NB4 (cell line): ENCODE measurements around the gene NOP14.
"Not testable (repeated sequence)": the region's sequence is repeated elsewhere in the genome, so short reads cannot be mapped to it uniquely, and the experiment has no call there.

Experiments used
- DNase-seq: peaks from one replicate; pipeline ENCODE4 v3.0.0; 2010; ENCODE audit warnings: low read depth
- H3K4me3 ChIP-seq: one replicate; pipeline ENCODE4 v1.5.1; 2011; ENCODE audit warnings: mild to moderate bottlenecking, low read depth, low read length, moderate library complexity
- MYC ChIP-seq: IDR thresholded peaks from 2 replicates; pipeline ENCODE4 v1.6.1; 2011; ENCODE audit warnings: low read depth, low read length
- POLR2A ChIP-seq: IDR thresholded peaks from 2 replicates; pipeline ENCODE4 v1.6.1; 2011; ENCODE audit warnings: mild to moderate bottlenecking; ENCODE audit not compliant: insufficient read length; ENCODE audit errors: extremely low read depth
- TF ChIP-seq, protein P1 (sequence below): IDR thresholded peaks from one replicate; pipeline ENCODE4 v1.5.1; 2012; ENCODE audit warnings: low read depth, low read length
- TF ChIP-seq, protein P2 (sequence below): IDR thresholded peaks from 2 replicates; pipeline ENCODE4 v1.6.1; 2011; ENCODE audit warnings: low read depth, low read length

NOP14 gene

DNA sequence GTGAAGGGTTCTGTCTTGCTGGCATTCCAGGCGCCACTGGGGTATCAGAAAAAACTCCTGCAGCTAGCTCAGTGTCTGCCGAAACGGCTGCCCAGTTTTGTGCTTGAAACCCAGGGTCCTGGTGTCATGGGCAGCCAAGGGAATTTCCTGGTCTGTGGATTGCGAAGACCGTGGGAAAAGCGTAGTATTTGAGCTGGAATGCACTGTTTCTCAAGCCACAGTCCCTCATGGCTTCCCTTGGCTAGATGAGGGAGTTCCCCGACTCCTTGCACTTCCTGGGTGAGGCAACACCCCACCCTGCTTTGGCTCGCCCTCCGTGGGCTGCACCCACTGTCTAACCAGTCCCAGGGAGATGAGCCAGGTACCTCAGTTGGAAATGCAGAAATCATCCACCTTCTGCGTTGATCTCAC is 40.1 kb downstream of the NOP14 start:
- DNase-seq = no peak
- no peak for TF ChIP-seq MYC
- TF ChIP-seq POLR2A = no peak
- TF ChIP-seq, protein P1, sequence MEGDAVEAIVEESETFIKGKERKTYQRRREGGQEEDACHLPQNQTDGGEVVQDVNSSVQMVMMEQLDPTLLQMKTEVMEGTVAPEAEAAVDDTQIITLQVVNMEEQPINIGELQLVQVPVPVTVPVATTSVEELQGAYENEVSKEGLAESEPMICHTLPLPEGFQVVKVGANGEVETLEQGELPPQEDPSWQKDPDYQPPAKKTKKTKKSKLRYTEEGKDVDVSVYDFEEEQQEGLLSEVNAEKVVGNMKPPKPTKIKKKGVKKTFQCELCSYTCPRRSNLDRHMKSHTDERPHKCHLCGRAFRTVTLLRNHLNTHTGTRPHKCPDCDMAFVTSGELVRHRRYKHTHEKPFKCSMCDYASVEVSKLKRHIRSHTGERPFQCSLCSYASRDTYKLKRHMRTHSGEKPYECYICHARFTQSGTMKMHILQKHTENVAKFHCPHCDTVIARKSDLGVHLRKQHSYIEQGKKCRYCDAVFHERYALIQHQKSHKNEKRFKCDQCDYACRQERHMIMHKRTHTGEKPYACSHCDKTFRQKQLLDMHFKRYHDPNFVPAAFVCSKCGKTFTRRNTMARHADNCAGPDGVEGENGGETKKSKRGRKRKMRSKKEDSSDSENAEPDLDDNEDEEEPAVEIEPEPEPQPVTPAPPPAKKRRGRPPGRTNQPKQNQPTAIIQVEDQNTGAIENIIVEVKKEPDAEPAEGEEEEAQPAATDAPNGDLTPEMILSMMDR = no peak
- TF ChIP-seq, protein P2, sequence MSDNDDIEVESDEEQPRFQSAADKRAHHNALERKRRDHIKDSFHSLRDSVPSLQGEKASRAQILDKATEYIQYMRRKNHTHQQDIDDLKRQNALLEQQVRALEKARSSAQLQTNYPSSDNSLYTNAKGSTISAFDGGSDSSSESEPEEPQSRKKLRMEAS = no peak
- H3K4me3 ChIP-seq = no peak overlapping the region

DNA sequence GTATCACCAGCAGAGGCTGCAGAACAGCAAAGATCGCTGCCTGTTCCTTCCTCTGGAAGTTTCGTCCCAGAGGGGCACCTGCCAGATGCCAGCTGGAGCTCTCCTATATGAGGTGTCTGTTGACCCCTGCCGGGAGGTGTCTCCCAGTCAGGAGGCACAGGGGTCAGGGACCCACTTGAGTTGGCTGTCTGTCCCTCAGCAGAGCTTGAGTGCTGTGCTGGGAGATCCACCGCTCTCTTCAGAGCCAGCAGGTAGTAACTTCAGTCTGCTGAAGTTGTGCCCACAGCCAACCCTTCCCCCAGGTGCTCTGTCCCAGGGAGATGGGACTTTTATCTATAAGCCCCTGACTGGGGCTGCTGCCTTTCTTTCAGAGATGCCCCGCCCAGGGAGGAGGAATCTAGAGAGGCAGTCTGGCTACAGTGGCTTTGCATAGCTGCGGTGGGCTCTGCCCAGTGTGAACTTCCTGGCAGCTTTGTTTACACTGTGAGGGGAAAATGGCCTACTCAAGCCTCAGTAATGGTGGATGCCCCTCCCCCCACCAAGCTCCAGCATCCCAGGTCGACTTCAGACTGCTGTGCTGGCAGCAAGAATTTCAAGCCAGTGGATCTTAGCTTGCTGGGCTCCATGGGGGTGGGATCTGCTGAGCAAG is 40.6 kb downstream of the NOP14 start:
- not testable (repeated sequence) for DNase-seq, H3K4me3 ChIP-seq

DNA sequence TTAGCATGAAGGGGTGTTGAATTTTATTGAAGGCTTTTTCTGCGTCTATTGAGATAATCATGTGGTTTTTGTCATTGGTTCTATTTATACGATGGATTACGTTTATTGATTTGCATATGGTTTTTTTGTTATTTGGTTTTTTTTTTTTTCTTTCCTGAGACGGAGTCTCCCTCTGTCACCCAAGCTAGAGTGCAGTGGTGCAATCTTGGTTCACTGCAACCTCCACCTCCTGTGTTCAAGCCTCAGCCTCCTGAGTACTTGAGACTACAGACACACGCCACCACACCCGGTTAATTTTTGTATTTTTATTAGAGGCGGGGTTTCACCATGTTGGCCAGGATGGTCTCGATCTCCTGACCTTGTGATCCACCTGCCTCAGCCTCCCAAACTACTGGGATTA is 44.5 kb downstream of the NOP14 start:
- not testable (repeated sequence) for H3K4me3 ChIP-seq, DNase-seq

DNA sequence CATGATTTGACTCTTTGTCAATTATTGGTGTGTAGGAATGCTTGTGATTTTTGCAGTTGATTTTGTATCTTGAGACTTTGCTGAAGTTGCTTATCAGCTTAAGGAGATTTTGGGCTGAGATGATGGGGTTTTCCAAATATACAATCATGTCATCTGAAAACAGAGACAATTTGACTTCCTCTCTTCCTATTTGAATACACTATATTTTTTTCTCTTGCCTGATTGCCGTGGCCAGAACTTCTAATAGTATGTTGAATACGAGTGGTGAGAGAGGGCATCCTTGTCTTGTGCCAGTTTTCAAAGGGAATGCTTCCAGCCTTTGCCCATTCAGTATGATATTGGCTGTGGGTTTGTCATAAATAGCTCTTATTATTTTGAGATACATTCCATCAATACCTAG is 44.9 kb downstream of the NOP14 start:
- H3K4me3 ChIP-seq, DNase-seq: not testable (repeated sequence)

DNA sequence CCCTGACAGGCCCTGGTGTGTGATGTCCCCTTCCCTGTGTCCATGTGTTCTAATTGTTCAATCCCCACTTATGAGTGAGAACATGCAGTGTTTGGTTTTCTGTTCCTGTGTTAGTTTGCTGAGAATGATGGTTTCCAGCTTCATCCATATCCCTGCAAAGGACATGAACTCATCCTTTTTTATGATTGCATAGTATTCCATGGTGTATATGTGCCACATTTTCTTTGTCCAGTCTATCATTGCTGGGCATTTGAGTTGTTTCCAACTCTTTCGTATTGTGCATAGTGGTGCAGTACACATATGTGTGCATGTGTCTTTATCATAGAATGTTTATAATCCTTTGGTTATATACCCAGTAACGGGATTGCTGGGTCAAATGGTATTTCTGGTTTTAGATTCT is 46.5 kb downstream of the NOP14 start:
- H3K4me3 ChIP-seq = not testable (repeated sequence)

DNA sequence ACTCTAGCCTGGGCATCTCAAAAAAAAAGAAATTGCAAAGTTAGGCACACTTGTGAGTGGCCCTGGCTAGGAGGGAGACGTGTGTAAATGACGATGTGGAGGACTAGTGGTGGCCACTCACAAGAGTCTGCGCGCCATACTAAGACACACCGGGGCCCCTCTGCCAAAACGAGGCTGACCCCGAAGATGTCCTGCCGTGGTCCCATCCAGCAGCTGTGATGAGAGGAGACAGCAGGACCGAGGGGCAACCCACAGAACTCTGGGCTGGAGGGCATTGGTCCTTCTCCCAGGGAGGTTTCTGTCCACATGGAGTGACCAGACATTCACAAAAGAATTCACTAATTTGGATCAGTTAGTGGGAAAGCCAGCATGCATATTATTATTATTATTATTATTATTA is 47.4 kb downstream of the NOP14 start:
- no peak overlapping the region for H3K4me3 ChIP-seq
- TF ChIP-seq, protein P1 = no peak
- no peak for TF ChIP-seq POLR2A
- TF ChIP-seq MYC = no peak
- TF ChIP-seq, protein P2 = no peak
- DNase-seq = no peak

More for the DNA sequence above, 46.5 kb downstream of the NOP14 start:
- DNase-seq = not testable (repeated sequence)

DNA sequence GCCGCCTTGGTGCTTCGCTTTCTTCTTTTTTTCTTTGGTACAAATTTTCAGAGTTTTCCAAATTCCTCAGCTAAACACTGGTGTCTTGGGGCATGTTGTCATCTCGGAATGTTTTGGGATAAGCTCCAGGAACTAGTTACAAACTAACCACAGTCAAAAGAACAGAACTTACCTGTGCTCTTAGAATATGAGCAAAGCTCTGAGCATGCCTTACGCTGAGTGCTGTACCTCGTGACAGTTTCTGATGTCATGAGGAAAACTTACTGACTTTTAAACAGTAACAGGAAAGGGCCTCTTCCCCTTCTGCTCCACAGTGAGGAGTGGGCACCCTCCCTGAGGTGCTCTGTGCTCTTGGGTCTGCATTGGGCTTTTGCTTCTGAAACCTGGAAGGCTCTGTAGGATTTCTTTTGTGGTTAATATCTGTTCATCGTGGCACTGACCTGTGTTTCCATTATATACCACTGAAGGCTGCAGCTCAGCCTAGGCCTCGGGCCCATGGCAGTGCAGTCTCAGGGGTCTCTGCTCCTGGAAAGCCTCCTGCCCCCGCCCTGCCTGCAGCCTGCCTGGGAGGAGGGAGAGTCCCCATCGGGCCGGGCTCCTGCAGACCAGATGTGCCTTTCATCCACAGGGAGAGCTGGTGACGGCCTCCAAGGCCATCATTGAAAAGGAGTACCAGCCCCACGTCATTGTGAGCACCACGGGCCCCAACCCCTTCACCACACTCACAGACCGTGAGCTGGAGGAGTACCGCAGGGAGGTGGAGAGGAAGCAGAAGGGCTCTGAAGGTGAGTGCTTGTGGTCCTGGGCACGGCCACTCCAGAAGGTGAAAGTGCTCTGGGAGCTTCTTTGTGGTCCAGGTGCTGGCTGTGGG is 48.7 kb downstream of the NOP14 start:
- no peak for TF ChIP-seq MYC
- TF ChIP-seq, protein P2 = no peak
- TF ChIP-seq POLR2A = no peak
- TF ChIP-seq, protein P1 = no peak
- no peak for DNase-seq
- H3K4me3 ChIP-seq = no peak overlapping the region

DNA sequence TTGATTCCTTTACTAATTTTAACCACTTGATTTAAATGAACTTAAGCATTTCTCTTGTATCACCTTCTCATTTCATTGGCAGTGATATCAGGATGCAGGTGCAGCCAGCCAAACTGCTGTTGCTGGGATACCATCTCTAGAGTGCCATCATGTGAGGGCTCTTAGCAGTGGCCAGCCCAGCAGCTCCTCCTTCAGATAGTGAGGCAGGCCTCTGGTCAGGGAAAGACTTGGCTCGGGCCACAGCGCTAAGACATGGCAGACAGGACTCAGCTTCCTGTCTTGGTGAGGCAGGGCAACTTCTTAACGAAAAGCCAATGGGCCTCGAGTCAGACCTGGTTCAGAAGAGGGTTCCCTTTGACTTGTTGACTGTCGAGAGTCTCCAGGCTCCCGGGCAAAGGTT is 50.0 kb downstream of the NOP14 start:
- TF ChIP-seq, protein P1 = no peak
- DNase-seq = no peak

More for the DNA sequence above, 50.0 kb downstream of the NOP14 start:
- H3K4me3 ChIP-seq = no peak overlapping the region
